Mesenchymal stem cell (in vitro differentiated cells and primary cell): ENCODE measurements around the gene TACR2.
A peak's percentile ranks its signal among the peaks of the same experiment; 100 is the strongest.

Source experiments
- DNase-seq: peaks from one replicate; pipeline ENCODE4 v3.0.0-alpha.2; 2013
- H2AFZ ChIP-seq: one replicate; pipeline ENCODE4 v1.6.1; 2013; ENCODE audit warnings: low read depth, mild to moderate bottlenecking, control low read depth, inconsistent platforms, low read length, moderate library complexity
- H2AK5ac ChIP-seq: 2 replicates; pipeline ENCODE4 v1.6.1; 2013; ENCODE audit warnings: low read length, moderate library complexity, mild to moderate bottlenecking, inconsistent platforms; ENCODE audit not compliant: severe bottlenecking
- H2BK120ac ChIP-seq: one replicate; pipeline ENCODE4 v1.6.1; 2013; ENCODE audit warnings: low read depth, mild to moderate bottlenecking, inconsistent platforms, low read length, moderate library complexity
- H2BK12ac ChIP-seq, 2 experiments: one replicate each; pipeline ENCODE4 v1.6.1; 2013; ENCODE audit warnings: inconsistent platforms in 2 of 2, low read length in 2 of 2, mild to moderate bottlenecking in 2 of 2, moderate library complexity in 2 of 2, control low read depth in 1 of 2
- H2BK15ac ChIP-seq: one replicate; pipeline ENCODE4 v1.6.1; 2013; ENCODE audit warnings: mild to moderate bottlenecking, low read depth, inconsistent platforms; ENCODE audit not compliant: poor library complexity, severe bottlenecking
- H2BK5ac ChIP-seq: 2 replicates; pipeline ENCODE4 v1.6.1; 2013; ENCODE audit warnings: low read depth, mild to moderate bottlenecking, low read length, control low read depth, inconsistent platforms; ENCODE audit not compliant: poor library complexity, severe bottlenecking
- H3K14ac ChIP-seq, 2 experiments: one replicate each; pipeline ENCODE4 v1.6.1; 2013; ENCODE audit warnings: inconsistent platforms in 2 of 2, low read length in 2 of 2, control low read depth in 1 of 2, mild to moderate bottlenecking in 1 of 2, moderate library complexity in 1 of 2
- H3K18ac ChIP-seq, 2 experiments: one replicate each; pipeline ENCODE4 v1.6.1; 2013; ENCODE audit warnings: inconsistent platforms in 2 of 2, low read length in 2 of 2, control low read depth in 1 of 2, low read depth in 1 of 2, mild to moderate bottlenecking in 1 of 2
- H3K23ac ChIP-seq, 2 experiments: one replicate each; pipeline ENCODE4 v1.6.1; 2013; ENCODE audit warnings: inconsistent platforms in 2 of 2, low read length in 2 of 2, mild to moderate bottlenecking in 2 of 2, moderate library complexity in 2 of 2, control low read depth in 1 of 2
- H3K27ac ChIP-seq: 2 replicates; pipeline ENCODE4 v1.5.1; 2013; ENCODE audit warnings: mild to moderate bottlenecking, moderate library complexity, low read length, control low read depth, inconsistent platforms; ENCODE audit not compliant: poor library complexity, severe bottlenecking
- H3K27me3 ChIP-seq, 2 experiments: 2 replicates each; pipeline versions ENCODE4 v1.6.1 to v1.7.0; 2013; ENCODE audit warnings: low read length in 2 of 2, mild to moderate bottlenecking in 2 of 2, moderate library complexity in 2 of 2, control low read depth in 1 of 2, inconsistent platforms in 1 of 2; ENCODE audit not compliant: control insufficient read depth in 1 of 2, insufficient read depth in 1 of 2
- H3K36me3 ChIP-seq, 2 experiments: 2 replicates each; pipeline versions ENCODE4 v1.6.1 to v1.7.0; 2013; ENCODE audit warnings: low read length in 2 of 2, control low read depth in 1 of 2, inconsistent platforms in 1 of 2, low read depth in 1 of 2, mild to moderate bottlenecking in 1 of 2; ENCODE audit not compliant: insufficient read depth in 2 of 2, control insufficient read depth in 1 of 2
- H3K4ac ChIP-seq, 2 experiments: one replicate each; pipeline ENCODE4 v1.6.1; 2013; ENCODE audit warnings: inconsistent platforms in 2 of 2, low read length in 2 of 2, mild to moderate bottlenecking in 2 of 2, moderate library complexity in 2 of 2, control low read depth in 1 of 2, low read depth in 1 of 2
- H3K4me1 ChIP-seq: 2 replicates; pipeline ENCODE4 v1.6.1; 2013; ENCODE audit warnings: low read depth, low read length, control low read depth; ENCODE audit not compliant: control insufficient read depth, insufficient read depth
- H3K4me2 ChIP-seq: 2 replicates; pipeline ENCODE4 v1.6.1; 2013; ENCODE audit warnings: low read length, mild to moderate bottlenecking, inconsistent platforms; ENCODE audit not compliant: poor library complexity, severe bottlenecking
- H3K4me3 ChIP-seq, 2 experiments: 2 replicates each; pipeline versions ENCODE4 v1.5.1 to v1.7.0; 2013; ENCODE audit warnings: low read length in 2 of 2, mild to moderate bottlenecking in 2 of 2, control low read depth in 1 of 2, low read depth in 1 of 2; ENCODE audit not compliant: insufficient read depth in 1 of 2
- H3K79me1 ChIP-seq: replicated peaks from 2 replicates; pipeline ENCODE4 v1.6.1; 2013; ENCODE audit warnings: mild to moderate bottlenecking, control low read depth, low read length, inconsistent platforms; ENCODE audit not compliant: poor library complexity, severe bottlenecking
- H3K9ac ChIP-seq: 2 replicates; pipeline ENCODE4 v1.7.0; 2013; ENCODE audit warnings: mild to moderate bottlenecking, low read length, moderate library complexity
- H3K9me3 ChIP-seq: 2 replicates; pipeline ENCODE4 v1.7.0; 2013; ENCODE audit warnings: mild to moderate bottlenecking, low read length; ENCODE audit not compliant: control insufficient read depth
- H4K8ac ChIP-seq: one replicate; pipeline ENCODE4 v1.6.1; 2013; ENCODE audit warnings: inconsistent platforms, mild to moderate bottlenecking, low read length, moderate library complexity
- H4K91ac ChIP-seq: one replicate; pipeline ENCODE4 v1.6.1; 2013; ENCODE audit warnings: mild to moderate bottlenecking, low read length, inconsistent platforms
- WGBS: methylation state at CpG from one replicate; pipeline ENCODE4 v1.1.7; 2013; ENCODE audit warnings: mixed read lengths; 5-methylcytosine and 5-hydroxymethylcytosine counted together

The TACR2 gene

DNA sequence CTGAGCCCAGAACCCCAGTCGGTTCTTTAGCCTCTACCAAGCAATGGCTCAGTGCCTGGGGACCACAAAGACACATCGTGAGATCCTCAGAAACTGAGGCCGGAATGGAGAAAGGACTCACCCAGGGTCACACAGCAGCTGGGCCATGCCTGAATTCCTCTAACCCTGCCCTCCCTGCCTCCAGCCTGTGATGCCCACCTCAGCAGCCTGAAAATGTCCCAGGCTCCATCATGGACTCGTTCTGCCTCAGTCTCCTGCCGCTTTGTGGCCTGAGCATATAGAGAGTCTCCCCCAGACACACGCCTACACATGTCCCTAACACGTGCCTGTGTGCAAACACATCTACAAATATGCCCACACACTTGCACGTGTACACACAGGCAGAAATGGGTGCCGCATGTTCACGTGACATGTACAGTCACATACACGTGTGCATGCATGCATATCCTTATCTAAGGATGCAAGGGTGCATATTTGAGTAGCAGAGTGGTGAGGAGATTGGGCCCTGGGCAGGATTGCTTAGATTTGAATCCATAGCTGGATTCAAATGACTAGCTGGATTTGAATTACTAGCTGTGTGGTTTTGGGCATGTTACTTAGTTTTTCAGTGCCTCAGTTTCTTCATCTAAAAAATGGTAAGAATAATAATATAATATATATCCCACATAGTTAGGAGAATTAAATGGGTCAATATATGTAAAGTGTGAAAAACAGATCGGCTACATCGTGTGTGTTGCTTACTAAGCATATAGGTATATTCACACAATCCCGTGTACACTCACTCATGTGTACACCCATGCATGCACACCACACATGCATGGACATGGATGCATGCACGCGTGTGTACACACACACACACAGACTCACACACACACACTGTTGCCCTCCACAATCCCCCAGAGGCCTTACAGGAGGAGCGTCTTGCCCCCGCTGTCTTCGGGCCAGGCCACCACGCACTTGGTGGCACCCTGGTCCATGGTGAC is 2.4 kb downstream of the TACR2 start:
- Histone ChIP-seq H3K9me3 (no peaks in the 10 kb centered on the region), H4K8ac (no peak overlapping the region), H3K27ac (no peak overlapping the region), H3K14ac (peak overlapping the region in 1 of 2 experiments; percentile 89), H4K91ac (peak overlapping the region; percentile 41), H3K4me2 (no peak overlapping the region), H2BK5ac (no peak overlapping the region), H2AFZ (no peak overlapping the region), H2AK5ac (no peak overlapping the region), H3K18ac (peak overlapping the region in 1 of 2 experiments; percentile 48), H3K4me1 (peaks cover 2% of the 10 kb centered on the region), H2BK15ac (no peak overlapping the region), H3K4ac (no peak overlapping the region), H3K23ac (no peak overlapping the region), H3K4me3 (no peak overlapping the region), H3K9ac (no peak overlapping the region), H2BK12ac (peak overlapping the region in 1 of 2 experiments; percentile 38), H3K79me1 (no peaks in the 10 kb centered on the region), H3K27me3 (peaks cover 8 to 25% of the 10 kb centered on the region in 2 experiments), H2BK120ac (no peak overlapping the region), H3K36me3 (no peaks in the 10 kb centered on the region)
- no peak for DNase-seq
- 90% methylated on average over 20 of the region's 20 CpGs for WGBS

DNA sequence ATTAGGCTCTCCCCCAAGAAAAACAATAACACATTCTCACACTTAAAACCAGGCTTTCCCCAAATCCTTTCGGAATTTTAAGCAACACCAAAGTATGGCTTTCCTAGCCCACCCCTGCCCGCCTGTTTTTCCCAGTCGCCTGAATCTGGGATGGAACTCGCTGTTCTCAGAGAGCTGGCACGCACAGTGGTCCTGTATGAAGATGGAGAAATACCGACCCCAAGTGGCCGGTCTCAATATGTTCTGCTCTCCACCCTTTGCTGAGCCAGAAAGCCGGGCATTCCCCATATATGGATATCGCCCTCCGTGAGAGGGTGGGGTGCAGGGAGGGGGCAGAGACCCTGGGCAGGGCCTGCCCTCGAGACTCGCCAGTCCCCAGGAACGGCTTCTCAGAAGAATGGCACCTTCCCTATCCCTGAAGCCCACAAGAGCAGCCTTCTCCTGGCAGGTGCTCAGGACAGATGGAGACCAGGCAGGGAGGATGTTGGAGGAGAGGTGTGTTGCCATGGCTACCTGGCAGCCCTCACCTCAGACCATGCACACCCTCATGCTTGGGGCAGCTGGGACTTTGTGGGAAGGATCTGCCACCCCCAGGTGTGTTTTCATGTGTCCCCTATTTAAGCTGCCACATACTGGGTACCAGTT is 3.4 kb downstream of the TACR2 start:
- Histone ChIP-seq H2BK120ac (no peak overlapping the region), H2AK5ac (no peak overlapping the region), H3K36me3 (no peaks in the 10 kb centered on the region), H2BK12ac (no peak overlapping the region), H2BK15ac (no peak overlapping the region), H2BK5ac (no peak overlapping the region), H3K14ac (no peak overlapping the region), H4K91ac (no peak overlapping the region), H3K4me3 (no peak overlapping the region), H3K27ac (no peak overlapping the region), H3K27me3 (peaks cover 8 to 25% of the 10 kb centered on the region in 2 experiments), H3K18ac (no peak overlapping the region), H3K79me1 (no peaks in the 10 kb centered on the region), H3K4me1 (peaks cover 5% of the 10 kb centered on the region), H4K8ac (no peak overlapping the region), H3K9me3 (no peaks in the 10 kb centered on the region), H3K9ac (peak overlapping the region; percentile 15), H3K23ac (no peak overlapping the region), H2AFZ (no peak overlapping the region), H3K4me2 (peak overlapping the region; percentile 37), H3K4ac (peak overlapping the region in 1 of 2 experiments; percentile 5)
- 5% methylated on average over 8 of the region's 13 CpGs for WGBS
- DNase-seq = peak; percentile 81

DNA sequence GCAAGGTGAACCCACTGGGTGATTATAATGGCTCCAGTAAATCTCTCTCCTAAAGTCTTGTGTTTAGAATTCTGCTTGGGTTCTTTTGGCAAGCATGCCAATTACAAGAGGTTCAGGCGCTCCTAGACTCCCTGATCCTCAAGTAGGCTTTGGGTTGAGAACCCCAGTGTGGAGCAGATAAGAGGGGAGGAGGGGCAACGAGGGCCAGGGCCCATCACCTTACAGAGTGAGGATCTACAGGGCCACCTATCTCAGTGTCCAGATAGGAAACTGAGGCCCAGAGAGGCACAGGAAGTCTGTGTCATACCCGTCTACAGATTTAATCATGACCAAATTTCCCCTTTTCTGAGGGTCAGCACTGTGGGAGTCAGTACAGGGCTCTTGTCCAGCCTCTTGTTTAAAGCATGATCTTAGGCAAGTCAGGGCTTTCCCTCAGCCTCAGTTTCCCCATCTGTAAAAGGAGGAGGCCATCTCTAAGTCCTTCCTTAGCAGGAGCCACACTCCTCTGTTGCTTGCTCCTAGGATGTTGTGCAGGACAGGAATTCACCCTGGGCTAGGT is 4.4 kb downstream of the TACR2 start:
- Histone ChIP-seq H2AK5ac (no peak overlapping the region), H3K27me3 (peaks cover 8 to 20% of the 10 kb centered on the region in 2 experiments), H3K18ac (no peak overlapping the region), H3K79me1 (no peaks in the 10 kb centered on the region), H3K14ac (no peak overlapping the region), H3K23ac (no peak overlapping the region), H3K27ac (no peak overlapping the region), H3K36me3 (no peaks in the 10 kb centered on the region), H3K9me3 (no peaks in the 10 kb centered on the region), H3K4me1 (peaks cover 5% of the 10 kb centered on the region), H4K91ac (no peak overlapping the region), H2AFZ (no peak overlapping the region), H3K4me3 (no peak overlapping the region), H3K4ac (no peak overlapping the region), H2BK5ac (no peak overlapping the region), H3K9ac (no peak overlapping the region), H4K8ac (no peak overlapping the region), H2BK120ac (no peak overlapping the region), H2BK15ac (no peak overlapping the region), H3K4me2 (no peak overlapping the region), H2BK12ac (no peak overlapping the region)
- no peak for DNase-seq
- WGBS = 81% methylated on average over 3 of the region's 3 CpGs

DNA sequence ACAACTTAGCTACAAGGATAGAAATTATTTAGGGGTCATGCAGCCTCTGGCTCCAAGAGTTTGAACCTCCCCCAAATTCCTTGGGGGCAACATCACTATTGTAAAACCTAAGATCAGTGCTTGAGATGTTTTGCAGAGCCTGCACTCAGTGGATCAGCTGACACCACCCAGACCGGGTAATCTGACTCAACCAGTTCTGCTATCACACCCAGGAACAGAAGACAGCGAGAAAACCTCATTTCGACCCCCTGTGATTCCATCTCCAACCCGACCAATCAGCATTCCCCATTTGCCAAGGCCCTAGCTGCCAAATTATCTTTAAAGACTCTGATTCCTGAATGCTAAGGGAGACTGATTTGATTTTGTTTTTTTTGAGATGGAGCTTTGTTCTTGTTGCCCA is 5.2 kb downstream of the TACR2 start:
- WGBS = 15% methylated on average over 1 of the region's 4 CpGs
- Histone ChIP-seq H3K23ac (no peak overlapping the region), H3K9ac (peak overlapping the region; percentile 50), H2BK120ac (no peak overlapping the region), H3K4me1 (peaks cover 8% of the 10 kb centered on the region), H3K27me3 (peaks cover 8 to 12% of the 10 kb centered on the region in 2 experiments), H3K9me3 (no peaks in the 10 kb centered on the region), H2AFZ (no peak overlapping the region), H2BK15ac (no peak overlapping the region), H3K36me3 (no peaks in the 10 kb centered on the region), H3K4ac (no peak overlapping the region), H4K8ac (no peak overlapping the region), H2BK12ac (no peak overlapping the region), H3K4me3 (no peak overlapping the region), H3K14ac (no peak overlapping the region), H3K79me1 (no peaks in the 10 kb centered on the region), H4K91ac (no peak overlapping the region), H2AK5ac (no peak overlapping the region), H3K4me2 (no peak overlapping the region), H3K27ac (no peak overlapping the region), H3K18ac (no peak overlapping the region), H2BK5ac (no peak overlapping the region)
- DNase-seq = no peak
